Measurements from ENCODE around the gene EBF4.
A peak's percentile ranks its signal among the peaks of the same experiment; 100 is the strongest.

The EBF4 gene

DNA sequence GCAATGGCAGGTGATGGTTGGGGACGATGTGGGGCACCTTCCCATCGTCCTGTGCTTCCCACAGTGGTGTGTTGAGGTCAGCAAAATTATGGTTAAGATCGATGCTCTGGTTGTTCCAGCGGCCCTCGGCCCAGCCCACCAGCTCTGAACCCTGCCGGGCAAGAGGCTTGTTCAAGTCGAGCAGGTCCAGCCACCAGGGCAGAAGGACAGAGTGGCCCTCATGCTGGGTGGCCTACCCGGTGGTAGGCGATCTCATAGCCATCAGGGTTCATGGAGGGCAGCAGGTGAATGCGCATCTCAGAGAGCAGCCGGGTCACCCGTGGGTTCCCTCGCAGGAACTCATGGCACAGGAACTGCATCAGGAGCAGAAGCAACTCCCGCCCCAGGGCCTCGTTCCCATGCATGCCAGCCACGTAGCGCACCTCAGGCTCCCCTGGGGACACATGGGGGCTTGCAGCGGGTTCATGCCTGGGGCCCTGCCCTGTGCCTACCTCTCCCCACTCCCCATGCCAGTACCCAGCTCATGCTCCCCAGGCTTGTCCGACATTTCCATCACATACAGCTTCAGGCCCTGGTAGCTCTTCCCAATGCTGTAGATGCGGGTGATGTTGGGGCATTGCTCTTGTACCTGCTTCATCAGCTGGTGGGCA is 103.6 kb downstream of the EBF4 start:
- peak; percentile 4 for DNase-seq (ENCODE audit: low spot score)

DNA sequence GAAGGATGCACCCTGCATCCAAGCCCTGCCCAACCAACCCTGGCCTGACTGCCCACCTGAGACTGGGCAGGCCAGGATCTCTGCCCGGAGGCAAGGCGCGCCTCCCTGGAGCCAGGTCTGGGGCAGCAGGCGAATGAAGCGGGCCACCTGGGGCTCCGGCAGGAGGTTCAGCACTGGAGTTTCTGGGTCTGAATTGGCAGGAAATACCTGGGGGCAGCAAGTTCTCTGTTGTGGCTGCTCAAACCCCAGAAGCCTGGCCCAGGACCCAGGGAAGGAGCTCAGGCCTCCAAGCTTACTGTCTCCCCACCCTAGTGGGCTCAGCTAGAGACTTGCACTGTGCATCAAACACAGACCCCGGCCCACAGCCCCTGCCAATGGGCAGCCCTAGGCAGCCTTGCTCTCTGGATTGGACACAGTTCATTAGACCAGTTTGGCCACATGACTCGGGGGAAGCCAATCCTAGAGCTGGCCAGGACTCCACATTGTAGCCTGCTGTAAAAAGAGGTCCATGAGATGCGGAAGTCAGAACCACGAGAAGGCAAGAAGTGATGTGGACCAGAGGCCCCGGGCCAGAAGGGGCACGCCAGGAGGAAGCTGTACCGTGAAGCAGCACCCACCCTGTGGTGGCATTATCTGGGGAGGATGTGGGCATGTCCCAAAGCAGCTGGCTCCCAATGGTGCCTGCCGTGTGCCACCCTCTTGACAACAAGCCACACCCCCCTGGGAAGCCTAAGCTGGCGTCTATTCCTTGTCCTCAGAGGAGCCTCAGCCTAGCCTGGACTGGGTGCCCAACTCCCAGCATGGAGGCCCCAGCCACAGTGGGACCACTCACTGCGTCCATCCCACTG is 104.8 kb downstream of the EBF4 start:
- peak; percentile 12 for DNase-seq (ENCODE audit: low spot score)

DNA sequence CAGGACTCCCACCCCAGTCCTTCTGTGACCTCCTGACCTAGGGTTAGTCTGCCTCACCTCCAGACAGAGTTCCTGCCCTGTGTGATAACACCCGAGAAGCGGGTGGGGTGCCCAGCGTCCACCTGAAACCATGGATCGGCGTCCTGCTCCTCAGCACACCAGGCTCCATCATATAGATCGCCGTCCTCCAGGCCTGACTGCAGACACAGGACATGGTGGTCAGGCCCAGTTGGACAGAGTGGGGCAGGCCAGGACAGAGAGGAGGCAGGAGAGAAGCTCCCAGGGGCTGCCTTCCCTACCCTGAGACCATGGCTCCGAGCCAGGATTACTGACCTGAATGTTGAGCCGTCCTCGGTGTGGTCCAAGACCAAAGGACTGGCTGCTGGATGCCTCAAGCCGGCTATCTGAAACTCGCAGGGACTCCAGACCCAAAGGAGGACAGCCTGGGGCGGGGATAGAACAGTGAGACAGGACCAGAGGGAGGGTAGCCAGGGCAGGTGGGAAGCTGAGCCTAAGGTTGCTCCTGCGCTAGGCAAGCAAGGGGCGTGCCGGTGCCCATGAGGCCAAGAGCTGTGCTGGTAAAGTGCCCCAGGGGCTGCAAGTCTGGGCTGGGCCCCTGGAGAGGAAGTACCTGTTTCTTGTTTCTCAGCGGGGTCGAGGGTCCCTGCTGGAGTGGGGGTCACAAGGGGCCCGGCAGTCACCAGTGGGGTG is 105.7 kb downstream of the EBF4 start:
- peak; percentile 9 for DNase-seq (ENCODE audit: low spot score)

DNA sequence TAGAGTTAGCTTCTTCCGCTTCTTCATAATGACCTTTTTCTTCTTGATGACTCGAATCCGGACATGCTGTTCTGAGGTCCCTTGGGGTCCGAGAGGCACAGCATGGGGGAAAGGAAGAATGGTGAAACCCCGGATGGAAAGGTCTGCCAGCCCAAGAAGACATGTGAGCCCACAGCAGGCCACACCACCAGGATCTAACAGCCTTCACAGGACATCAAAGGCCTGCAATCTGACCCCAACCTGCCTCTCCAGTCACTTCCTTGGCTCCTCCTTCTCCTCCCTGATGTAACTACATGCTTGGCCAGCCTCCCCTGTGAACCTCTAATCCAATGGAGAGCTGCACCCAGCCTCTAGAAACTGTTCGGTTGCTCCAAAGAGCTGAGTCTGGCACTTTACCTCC is 106.2 kb downstream of the EBF4 start:
- DNase-seq (ENCODE audit: low spot score), result peak; percentile 41

DNA sequence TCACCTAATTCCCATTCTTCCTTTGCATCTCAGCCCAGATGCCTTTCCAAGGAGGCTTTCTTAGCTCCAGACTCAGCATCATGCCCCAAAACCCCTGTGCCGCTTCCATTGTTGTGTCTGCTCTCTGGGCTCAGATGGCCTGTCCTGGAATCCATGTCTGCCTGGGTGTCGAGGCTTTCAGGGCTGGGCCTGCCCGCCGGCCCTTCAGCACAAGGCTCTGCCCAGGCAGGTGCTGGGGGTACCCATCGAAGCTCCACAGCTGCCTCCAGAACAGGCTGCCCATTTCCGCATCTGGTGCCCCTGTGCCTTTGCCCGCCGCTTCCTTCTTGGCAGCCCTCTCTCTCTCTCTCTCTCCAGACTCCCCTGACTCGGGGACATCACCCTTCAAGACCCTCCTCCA is 106.7 kb downstream of the EBF4 start:
- DNase-seq (ENCODE audit: low spot score), result peak; percentile 11

DNA sequence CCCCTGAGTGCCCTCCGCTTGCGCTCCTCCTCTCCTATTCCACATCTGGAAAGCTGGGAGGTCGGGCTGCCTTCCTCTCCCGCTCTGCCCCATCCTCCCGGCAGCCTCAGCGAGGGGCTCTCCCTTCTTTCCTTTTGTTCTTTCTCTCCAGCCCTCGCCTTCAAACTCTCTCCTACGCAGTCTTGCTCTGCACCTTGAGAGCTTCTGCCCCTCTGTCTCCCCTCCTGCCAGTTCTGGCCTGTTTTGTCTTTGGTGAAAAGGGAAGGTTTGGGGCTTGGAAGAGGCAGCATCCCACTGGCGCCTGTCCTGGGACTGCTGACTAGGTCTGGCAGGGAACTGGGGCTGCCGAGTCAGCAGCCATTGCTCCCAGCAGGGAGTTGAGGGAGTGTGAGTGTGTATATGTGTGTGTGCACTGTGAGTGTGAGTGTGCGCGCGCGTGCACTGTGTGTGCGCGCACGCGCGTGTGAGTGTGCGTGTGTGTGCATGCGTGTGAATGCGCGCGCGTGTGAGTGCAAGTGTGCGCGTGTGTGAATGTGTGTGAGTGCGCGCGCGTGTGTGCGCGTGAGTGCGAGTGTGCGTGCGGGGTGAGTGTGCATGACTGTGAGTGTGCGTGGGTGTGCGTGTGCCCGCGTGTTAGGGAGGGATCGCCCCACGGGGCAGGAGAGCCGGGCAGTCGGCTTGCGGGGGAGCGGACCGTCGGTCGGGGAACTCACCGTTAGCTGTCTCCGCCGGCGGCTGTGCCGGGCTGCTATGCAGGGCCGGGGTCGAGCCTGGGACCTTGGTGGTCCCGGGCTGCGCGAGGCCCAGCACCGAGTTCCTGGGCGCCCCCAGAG is 107.3 kb downstream of the EBF4 start:
- DNase-seq (ENCODE audit: low spot score), result peak; percentile 70

DNA sequence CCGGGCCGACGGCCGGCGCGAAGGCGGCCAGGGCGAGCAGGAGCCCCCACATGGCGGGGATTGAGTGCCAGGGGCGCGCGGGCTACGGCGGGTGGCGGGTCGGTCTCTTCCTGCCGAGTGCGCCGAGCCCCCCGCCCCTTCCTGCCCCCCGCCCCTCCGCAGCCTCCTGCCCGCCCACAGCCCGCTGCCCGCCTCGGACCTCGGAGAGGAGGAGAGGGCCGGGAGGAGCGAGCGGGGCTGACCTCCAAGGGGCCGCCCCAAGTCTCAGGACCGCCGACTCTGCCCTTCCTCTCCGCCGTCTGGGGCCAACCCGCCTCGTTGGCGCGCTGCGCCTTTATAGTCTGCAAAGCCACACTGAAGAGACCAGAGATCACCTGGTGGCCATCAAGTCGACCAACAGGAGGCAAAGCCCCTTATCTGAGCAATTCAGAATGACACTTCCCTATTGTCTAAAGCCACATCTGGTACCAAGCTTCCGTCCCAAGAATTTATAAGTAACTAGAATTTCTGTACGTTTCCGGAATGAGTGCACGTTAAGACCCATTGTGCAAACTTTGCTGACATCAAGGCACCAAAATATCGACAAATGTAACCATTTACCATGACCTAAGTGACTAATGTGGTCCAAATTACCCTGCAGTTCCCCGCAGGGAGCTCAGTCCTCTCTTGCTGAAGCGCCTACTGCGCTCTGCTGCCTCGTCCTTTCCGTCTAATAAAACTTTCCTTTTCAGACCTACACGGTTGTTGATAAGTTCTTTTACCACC is 108.1 kb downstream of the EBF4 start, which contains the start of gene CPXM1:
Gene CPXM1, minus strand, starts transcription at position 107 of the 765 bp plus-strand sequence. Its CDS starts 55 bp downstream, at position 52.
- peak; percentile 22 for DNase-seq (ENCODE audit: low spot score)

DNA sequence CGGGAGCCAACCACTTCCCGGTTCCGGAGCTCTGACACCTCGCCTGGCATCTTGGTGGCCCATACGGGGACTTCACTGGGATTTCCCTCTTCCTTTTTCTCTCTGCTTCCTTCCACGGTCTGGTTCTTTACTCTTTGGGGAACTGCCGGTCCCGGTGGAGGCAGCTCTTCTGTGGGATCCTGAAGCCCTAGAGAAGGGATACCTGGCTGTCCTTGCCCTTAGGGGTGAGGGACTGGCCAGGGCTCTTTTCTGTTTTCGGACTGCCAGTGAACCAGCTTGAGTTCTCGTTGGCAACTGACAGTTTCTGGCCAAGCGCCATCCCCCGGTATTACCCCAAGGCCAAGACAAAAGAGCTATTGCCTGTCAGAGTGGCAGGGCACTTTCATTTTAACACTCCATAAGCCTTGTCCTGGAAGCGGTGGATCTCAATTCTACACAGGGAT is 108.7 kb downstream of the EBF4 start:
- DNase-seq (ENCODE audit: low spot score), result peak; percentile 8

DNA sequence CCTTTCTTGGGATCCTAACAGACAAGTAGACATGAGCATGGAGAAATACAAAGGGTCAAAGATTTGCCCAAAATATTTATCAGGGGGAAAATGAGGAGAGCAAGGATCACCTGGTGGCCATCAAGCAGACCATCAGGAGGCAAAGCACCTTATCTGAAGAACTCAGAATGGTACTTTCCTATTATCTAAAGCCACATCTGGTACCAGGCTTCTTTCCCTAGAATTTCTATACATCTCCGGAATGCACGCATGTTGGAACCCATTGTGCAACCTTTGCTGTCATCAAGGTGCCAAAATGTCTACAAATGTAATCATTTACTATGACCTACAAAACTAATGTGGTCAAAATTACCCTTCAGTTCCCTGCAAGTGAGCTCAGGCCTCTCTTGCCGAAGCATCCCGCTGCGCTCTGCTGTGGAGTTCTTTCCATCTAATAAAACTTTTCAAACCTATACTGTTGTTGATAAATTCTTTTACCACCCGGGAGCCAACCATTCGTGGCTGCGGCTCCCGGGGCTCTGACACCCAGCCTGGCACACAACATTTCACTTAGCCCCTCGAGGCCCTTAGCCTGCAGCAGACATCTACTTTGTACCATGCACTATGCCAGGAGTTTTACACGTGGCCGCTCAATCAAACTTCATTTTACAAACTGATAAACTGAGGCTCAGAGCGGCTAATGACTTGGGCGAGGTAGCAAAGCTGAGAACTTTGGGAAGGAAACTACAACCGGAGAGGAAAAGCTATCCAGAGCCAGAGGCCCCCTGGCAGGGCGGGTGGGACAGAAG is 111.7 kb downstream of the EBF4 start:
- DNase-seq (ENCODE audit: low spot score), result peak; percentile 2

DNA sequence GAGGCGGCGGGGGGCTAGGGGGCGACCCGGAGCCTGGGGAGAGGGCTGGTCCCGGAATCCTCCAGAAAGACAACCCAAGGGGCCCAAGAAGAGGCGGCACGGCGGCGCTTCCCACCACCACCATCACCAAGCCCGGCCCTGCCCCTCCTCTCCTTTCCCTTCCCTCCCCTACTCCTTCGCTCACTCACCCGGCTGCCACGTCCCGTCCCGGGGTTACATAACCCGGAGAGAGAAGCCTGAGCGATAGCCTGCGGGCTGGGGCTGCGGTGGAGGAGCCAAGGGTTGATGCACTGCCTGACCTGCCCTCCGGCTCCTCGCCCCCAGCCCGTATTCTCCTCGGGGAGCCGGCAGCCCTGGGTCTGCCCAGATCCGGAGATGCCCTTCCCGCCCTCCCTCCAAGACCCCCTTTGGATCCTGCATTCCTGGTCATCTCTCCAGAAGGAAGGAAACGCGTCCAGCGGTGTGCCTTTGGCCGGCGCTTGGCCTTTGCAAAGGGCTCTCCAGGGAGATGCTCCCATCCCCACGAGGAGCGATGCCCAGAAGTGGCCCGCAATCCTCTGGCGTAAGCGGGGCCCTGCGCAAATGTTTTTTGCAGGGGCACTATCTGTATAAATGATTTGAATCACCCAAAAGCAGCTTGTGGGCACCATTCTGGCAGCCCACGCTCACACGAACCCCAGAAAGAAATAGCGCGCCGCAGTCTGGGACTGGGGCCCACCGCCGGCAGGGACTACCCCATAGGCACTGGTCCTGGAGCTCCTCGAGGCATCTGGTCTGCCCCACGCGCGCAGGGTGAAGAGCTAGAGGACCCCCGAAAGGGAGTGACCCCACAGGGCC is 112.5 kb downstream of the EBF4 start:
- peak; percentile 67 for DNase-seq (ENCODE audit: low spot score)

DNA sequence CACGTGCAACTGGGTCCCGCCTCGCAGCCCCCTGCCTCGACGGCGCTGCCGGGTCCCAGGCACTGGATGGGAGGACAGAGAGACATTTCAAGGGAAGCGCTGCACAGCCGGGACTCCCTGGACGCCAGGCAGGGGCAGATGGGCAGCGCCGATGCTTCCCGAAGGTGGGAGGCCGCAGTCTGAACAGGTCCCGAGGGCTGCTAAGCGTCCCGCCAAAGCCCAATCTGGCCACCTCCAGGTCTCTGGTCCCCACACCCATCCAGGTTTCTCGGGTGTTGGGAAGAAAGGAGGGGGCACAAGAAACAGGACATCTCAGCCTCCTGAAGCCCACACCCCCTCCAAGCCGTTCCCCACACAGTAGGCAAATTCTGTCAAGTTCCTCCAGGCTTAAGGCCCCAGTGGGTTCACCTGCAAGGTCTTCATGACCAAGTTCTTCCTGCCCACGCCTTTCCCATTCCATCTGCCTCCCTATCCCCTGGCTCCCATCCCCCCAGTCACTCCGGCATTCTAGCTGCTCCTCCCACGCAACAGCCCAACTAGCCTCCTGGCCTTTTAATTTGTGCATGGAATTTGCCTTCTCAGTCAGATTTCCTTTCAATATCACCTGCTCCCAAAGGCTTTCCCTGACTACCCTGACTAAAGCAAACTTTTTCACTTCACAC is 113.2 kb downstream of the EBF4 start:
- peak; percentile 24 for DNase-seq (ENCODE audit: low spot score)

DNA sequence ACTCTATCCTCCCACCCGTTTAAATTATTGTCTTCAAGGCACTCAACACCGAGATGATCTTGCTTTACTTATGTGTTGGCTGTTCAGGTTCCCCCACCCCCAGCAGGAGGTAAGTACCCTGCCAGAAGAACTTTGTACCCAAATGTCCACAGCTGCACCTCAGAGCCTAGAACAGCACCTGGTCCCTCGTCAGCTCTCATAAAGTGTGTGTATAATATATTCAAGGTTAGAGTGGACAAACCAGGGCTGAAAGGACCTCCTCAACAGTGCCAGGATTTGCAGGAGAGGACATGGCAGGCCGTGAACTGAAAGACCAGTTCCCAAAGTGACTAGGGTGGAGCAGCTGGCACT is 113.7 kb downstream of the EBF4 start:
- peak; percentile 4 for DNase-seq (ENCODE audit: low spot score)

DNA sequence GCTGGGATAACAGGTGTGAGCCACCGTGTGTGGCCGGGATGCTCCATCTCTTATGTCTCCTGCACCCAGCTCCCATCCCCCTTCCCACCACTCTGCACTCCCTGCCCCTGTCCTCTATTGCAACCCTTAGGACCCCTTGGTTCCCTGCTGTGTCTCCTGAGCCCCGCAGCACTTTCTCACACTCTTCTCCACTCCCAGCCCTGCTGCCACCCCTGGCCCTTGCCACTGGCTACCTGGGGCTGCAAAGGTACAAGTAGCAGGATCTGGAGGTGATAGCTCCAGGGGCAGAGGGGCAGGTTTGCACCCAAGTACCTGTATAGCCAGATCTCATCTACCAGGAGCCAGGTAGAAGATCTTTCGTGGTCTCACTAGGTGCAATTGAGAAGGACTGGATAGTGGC is 114.4 kb downstream of the EBF4 start:
- peak; percentile 8 for DNase-seq (ENCODE audit: low spot score)

DNA sequence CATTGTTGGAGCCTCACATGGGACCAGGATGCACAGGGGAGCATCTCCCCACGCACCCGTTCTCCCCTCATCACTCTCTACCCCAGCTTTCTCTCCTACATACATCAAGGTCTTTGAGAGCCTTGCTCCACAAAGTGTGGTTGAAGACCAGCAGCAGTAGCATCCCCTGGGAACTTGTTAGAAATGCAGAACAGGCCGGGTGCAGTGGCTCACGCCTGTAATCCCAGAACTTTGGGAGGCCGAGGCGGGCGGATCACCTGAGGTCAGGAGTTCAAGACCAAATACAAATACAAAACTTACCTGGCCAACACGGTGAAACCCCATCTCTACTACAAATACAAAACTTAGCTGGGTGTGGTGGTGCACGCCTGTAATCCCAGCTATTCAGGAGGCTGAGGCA is 115.3 kb downstream of the EBF4 start:
- DNase-seq (ENCODE audit: low spot score), result peak; percentile 5

DNA sequence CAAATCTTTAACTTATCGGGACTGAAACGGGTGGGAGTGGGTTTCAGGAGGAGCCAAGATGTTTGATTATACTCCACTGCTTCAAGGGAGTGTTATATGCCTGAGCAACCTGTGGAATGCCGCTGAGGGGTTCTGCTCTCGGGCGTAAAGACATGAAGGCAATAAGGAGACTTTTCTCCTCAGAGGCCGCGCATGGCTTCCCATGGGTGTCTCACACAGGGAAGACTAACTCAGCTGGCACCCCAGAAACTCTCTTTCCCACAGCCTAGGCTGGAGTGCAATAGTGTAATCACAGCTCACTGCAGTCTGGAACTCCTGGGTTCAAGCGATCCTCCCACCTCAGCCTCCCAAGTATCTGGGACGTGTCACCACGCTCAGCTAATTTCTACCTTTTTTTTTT is 117.1 kb downstream of the EBF4 start:
- DNase-seq (ENCODE audit: low spot score), result no peak

Data from AG20443 (cell line).